GM12801 (cell line): ENCODE results near the gene FCMR.
A peak's percentile ranks its signal among the peaks of the same experiment; 100 is the strongest.

Experiments used
- CTCF ChIP-seq: IDR thresholded peaks from one replicate; pipeline ENCODE4 v1.5.1; 2011; ENCODE audit warnings: control low read depth; ENCODE audit not compliant: insufficient read length; ENCODE audit errors: extremely low read depth

FCMR gene

DNA sequence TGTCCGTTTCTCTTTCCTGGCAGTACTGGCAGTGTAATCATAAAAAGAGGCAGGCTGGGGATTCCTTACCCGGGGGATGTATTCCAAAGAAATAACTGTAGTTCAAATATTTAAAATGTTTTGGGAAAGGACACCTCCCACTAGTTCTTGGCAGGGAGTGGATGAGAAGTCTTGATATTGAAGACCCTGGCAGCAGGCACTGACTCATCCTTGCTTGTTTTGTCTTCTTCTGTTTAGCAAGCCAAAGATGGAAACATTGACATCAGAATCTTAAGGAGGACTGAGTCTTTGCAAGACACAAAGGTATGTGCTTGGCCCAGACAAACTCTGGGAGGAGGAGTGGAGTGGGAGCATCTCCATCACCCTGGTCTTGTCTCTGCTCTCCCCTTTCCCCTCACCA, 55.7 kb downstream of the FCMR start:
- TF ChIP-seq CTCF, result no peak

- TF ChIP-seq CTCF, result peak; percentile 40
These were observed 56.6 kb downstream of the FCMR start, which contains the start of gene IL20 for GRCh38 chr1:206864939-206865671. Gene IL20, plus strand, starts transcription at chr1:206865623. Its CDS starts 230 bp downstream, at chr1:206865853.

DNA sequence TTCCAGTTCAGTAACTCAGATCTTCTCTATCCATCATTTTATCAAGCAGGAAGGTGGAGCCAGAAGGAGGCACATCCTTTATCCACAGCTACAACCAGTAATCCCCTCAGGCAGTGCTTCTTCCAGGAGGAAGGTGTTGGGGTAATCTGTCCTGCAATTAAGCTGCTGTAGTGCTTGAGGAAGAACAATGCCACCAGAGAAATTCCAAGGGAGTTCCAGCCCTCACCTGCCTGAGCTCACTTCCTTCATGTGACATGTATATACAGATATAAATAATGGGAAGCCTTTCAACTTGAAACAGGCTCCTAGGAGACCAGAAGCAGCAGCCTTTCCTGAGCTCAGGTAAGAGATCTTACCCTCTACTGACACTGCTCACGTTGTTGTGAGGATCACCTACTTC, 58.5 kb downstream of the FCMR start:
- TF ChIP-seq CTCF, result no peak

DNA sequence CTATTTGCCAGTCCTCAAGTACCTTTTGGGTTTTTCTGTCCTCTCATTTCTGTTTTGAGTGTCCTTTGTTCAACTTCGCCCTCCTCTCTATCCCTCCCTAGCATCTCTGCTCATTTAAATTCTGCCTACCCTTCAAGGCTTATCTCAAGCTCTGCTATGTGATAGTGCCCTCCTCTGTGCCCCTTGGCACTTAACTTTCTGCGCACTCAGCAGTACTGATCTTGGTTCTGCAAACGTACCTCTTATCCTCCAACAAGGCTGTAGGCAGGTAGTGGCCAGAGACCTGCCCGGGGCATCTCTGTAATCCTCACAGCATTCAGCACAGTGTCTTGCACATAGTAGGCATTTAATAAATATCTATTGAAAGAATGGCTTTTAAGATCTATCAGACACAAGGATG, 61.6 kb downstream of the FCMR start:
- no peak for TF ChIP-seq CTCF

DNA sequence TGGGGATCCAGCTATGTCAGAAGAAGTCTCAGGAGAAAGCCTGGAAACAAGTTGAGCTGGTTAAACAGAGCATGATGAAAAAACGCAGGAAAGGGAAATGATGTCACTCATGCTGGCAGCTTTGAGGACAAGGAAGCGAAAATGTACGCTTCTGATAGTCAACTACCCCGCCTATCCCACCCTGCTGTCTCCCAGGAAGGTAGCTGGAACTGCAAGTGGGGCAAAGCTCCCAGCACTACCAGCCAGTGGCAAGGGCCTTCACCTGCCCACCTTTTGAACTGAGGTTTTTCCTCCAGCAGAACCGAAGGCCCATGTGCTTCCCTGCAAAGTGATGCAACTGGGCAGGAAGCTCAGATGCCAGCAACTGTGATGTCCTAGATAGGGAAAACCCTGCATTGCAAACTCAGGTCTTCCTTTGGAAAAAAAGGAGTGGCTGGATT, 62.6 kb downstream of the FCMR start:
- TF ChIP-seq CTCF, result no peak

DNA sequence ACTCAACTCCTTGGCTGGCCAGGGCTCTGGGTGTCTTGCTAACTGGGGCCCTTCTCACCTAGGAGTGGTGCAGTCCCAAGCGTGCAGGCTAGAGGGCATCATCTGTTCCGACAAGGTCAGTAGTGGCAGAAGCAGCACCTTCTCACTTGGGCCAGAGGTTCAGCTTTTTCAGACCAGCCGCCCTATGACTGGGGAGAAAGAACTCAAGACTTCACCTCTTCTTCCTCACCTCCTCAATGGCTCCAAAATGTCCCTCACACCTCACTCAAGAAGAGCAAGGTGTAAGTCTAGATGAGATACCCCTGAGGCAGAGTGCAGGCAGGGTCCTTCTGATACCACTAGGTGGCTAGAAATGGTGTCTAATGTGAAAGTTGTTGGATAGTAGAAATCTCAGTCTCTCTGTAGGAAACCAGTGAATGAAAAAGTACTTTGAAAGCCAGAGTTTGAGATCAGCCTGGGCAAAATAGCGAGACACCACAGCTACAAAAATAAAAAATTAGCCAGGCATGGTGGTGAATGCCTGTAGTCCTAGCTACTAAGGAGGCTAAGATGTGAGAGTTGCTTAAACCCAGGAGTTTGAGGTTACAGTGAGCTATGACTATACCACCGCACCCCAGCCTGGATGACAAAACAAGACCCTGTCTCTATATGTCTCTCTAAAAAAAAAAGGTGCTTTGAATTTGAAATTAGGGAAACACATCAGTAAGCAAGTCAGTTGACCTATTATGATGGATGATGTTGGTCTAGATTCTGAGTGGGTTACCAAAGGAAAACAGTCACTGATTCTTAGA, 64.9 kb downstream of the FCMR start:
- no peak for TF ChIP-seq CTCF

GRCh38 chr1:206855859-206856258, 65.9 kb downstream of the FCMR start:
- TF ChIP-seq CTCF, result no peak
